Measurements from ENCODE around the gene DDR1. TPM values are rescaled to one million over a fixed set of nuclear protein-coding genes. Genes with fewer than 3 reads are reported as not detected.
"Not testable (repeated sequence)": the region's sequence is repeated elsewhere in the genome, so short reads cannot be mapped to it uniquely, and the experiment has no call there.

DDR1 gene
- total RNA-seq, 1 donor from 2014 or later: 154 TPM

DNA sequence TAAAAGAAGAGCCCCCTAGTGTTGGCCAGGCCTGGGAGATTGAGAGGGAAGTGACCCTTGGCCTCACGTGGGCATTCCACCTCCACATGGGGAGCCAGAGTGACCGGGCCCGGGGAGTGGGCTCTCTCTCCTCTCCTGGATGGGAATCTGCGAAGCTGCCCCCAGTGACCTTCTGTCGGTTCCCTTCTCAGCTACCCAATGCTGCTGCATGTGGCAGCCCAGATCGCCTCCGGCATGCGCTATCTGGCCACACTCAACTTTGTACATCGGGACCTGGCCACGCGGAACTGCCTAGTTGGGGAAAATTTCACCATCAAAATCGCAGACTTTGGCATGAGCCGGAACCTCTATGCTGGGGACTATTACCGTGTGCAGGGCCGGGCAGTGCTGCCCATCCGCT is 13.6 kb downstream of the DDR1 start:
- no peak overlapping the region for H3K27ac Mint-ChIP-seq
- no peaks in the 10 kb centered on the region for H3K27me3 Mint-ChIP-seq
- H3K36me3 Mint-ChIP-seq (ENCODE audit: insufficient read depth): peaks cover 18% of the 10 kb centered on the region
- no peaks in the 10 kb centered on the region for H3K9me3 Mint-ChIP-seq (ENCODE audit: low read depth)
- no peak for DNase-seq (ENCODE audit: low spot score, unreplicated experiment)
- no peak for TF ChIP-seq CTCF (IDR thresholded peaks at IDR 0.05; ENCODE audit: unreplicated experiment)
- no peaks in the 10 kb centered on the region for H3K4me1 Mint-ChIP-seq (ENCODE audit: low read depth)
- no peak overlapping the region for H3K4me3 Mint-ChIP-seq (ENCODE audit: low read depth)

DNA sequence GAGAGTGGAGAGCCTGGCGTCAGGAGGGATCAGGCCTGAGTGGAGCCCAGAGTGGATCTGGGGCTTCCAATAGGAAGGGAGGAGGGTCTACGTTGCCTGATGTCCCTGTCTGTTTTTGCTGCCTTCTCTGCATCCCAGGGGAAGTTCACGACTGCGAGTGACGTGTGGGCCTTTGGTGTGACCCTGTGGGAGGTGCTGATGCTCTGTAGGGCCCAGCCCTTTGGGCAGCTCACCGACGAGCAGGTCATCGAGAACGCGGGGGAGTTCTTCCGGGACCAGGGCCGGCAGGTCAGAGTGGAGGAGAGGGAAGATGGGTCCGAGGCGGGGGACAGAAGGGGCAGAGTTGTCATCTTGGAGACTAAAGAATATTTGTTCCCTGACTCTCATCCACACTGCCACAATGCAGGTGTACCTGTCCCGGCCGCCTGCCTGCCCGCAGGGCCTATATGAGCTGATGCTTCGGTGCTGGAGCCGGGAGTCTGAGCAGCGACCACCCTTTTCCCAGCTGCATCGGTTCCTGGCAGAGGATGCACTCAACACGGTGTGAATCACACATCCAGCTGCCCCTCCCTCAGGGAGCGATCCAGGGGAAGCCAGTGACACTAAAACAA is 14.5 kb downstream of the DDR1 start:
- H3K4me1 Mint-ChIP-seq (ENCODE audit: low read depth): no peaks in the 10 kb centered on the region
- H3K4me3 Mint-ChIP-seq (ENCODE audit: low read depth): no peak overlapping the region
- no peaks in the 10 kb centered on the region for H3K9me3 Mint-ChIP-seq (ENCODE audit: low read depth)
- H3K36me3 Mint-ChIP-seq (ENCODE audit: insufficient read depth): peaks cover 18% of the 10 kb centered on the region
- DNase-seq (ENCODE audit: low spot score, unreplicated experiment): no peak
- no peaks in the 10 kb centered on the region for H3K27me3 Mint-ChIP-seq
- no peak for TF ChIP-seq CTCF (IDR thresholded peaks at IDR 0.05; ENCODE audit: unreplicated experiment)
- no peak overlapping the region for H3K27ac Mint-ChIP-seq

GRCh38 chr6:30900863-30901417 is 16.6 kb downstream of the DDR1 start:
- Mint-ChIP-seq H3K4me3 (ENCODE audit: low read depth) (no peak overlapping the region), H3K27me3 (no peaks in the 10 kb centered on the region), H3K36me3 (ENCODE audit: insufficient read depth) (peaks cover 9% of the 10 kb centered on the region), H3K9me3 (ENCODE audit: low read depth) (no peaks in the 10 kb centered on the region), H3K4me1 (ENCODE audit: low read depth) (no peaks in the 10 kb centered on the region), H3K27ac (no peak overlapping the region)
- DNase-seq (ENCODE audit: low spot score, unreplicated experiment): no peak
- TF ChIP-seq CTCF (IDR thresholded peaks at IDR 0.05; ENCODE audit: unreplicated experiment): no peak

- TF ChIP-seq CTCF (IDR thresholded peaks at IDR 0.05; ENCODE audit: unreplicated experiment): no peak
- Mint-ChIP-seq H3K4me3 (ENCODE audit: low read depth) (no peak overlapping the region), H3K27ac (no peak overlapping the region), H3K9me3 (ENCODE audit: low read depth) (no peaks in the 10 kb centered on the region), H3K27me3 (no peaks in the 10 kb centered on the region), H3K4me1 (ENCODE audit: low read depth) (no peaks in the 10 kb centered on the region), H3K36me3 (ENCODE audit: insufficient read depth) (peaks cover 8% of the 10 kb centered on the region)
- DNase-seq (ENCODE audit: low spot score, unreplicated experiment): no peak
Measured at GRCh38 chr6:30901436-30901835, 17.1 kb downstream of the DDR1 start.

- not testable (repeated sequence) for H3K27me3 Mint-ChIP-seq
Measured at GRCh38 chr6:30902196-30902595, 17.9 kb downstream of the DDR1 start.

DNA sequence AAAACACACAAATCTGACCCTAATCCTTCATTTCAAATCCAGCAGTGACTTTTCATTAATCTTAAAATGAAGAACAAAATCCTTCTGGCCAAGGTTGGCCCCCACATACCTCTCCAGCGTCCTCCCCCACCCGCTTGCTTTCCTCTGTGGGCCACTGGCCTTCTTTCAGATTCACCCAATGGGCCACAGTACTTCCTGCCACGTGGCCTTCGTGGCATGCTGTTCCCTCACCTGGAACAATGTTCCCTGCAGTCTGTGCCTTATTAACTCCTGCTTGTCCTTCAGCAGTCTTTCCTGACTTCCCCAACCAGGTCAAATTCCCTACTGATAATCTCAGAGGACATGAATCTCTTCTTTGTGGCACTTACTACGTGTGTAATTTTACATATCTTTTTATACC is 18.4 kb downstream of the DDR1 start:
- Mint-ChIP-seq H3K36me3 (ENCODE audit: insufficient read depth) (peaks cover 8% of the 10 kb centered on the region), H3K27ac (peak overlapping the region; percentile 70), H3K4me3 (ENCODE audit: low read depth) (no peak overlapping the region), H3K9me3 (ENCODE audit: low read depth) (no peaks in the 10 kb centered on the region), H3K4me1 (ENCODE audit: low read depth) (peaks cover 3% of the 10 kb centered on the region), H3K27me3 (no peaks in the 10 kb centered on the region)
- no peak for TF ChIP-seq CTCF (IDR thresholded peaks at IDR 0.05; ENCODE audit: unreplicated experiment)
- no peak for DNase-seq (ENCODE audit: low spot score, unreplicated experiment)

More at GRCh38 chr6:30902196-30902595, 17.9 kb downstream of the DDR1 start:
- not testable (repeated sequence) for H3K36me3 Mint-ChIP-seq (ENCODE audit: insufficient read depth); H3K4me1 Mint-ChIP-seq (ENCODE audit: low read depth); H3K4me3 Mint-ChIP-seq (ENCODE audit: low read depth); H3K9me3 Mint-ChIP-seq (ENCODE audit: low read depth); H3K27ac Mint-ChIP-seq; DNase-seq (ENCODE audit: low spot score, unreplicated experiment)
